Amniotic epithelial cell (primary cell): ENCODE data around the gene ABCA12.

Source experiments
- DNase-seq: peaks from one replicate; pipeline ENCODE4 v3.0.0-alpha.2; 2010; ENCODE audit warnings: low read depth

ABCA12 gene

DNA sequence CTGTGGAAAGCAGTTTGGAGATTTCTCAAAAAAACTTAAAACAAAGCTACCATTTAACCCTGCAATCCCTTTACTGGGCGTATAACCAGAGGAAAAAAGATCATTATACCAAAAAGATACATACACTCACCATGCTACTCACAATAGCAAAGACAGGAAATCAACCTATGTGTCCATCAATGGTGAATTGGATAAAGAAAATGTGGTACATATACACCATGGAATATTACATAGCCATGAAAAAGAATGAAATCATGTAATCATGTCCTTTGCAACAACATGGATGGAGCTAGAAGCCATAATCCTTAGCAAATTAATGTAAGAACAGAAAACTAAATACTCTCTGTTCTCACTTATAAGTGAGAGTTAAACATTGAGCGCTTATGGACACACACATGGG, 18.6 kb downstream of the ABCA12 start:
- no peak for DNase-seq

- no peak for DNase-seq
Measured at GRCh38 chr2:215110918-215111317, 27.5 kb downstream of the ABCA12 start.

- DNase-seq, result no peak
Measured at GRCh38 chr2:215107216-215108056, 31.0 kb downstream of the ABCA12 start.

DNA sequence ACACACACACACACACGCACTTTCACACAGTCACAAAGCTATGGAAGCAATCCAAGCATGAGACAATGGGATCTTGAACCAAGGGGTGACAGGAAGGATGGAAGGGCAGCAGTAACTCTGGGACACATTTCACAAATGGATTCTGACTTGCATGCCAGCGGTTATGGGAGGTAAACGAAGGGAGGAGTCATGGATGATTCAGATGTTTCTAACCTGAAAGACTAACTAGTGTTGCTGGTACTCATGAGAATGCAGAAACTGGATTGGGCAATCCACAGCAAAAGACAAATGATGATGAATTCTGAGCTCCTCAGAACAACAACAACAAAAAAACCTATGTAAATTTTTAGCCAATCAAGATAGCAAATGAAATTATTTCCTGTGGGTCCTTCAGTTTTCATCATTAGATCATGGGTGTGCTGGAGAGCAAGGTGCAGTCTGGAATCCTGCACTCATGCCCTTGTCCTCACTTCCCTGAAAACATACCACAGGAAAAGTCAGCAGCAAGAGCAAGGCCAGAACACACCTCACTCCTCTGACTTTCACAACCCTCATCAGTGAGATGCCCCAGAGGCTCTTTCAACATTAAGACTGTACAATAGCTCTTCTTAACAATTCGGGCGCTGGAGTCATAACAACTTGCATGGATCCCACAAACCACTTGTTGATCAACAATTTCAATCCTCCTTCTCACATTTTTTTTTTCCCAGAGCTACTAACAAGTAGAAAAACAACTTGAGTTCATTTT, 32.6 kb downstream of the ABCA12 start:
- peak; percentile 64 for DNase-seq

- DNase-seq, result no peak
Measured at GRCh38 chr2:215104226-215104625, 34.2 kb downstream of the ABCA12 start.

- no peak for DNase-seq
Measured at GRCh38 chr2:215098875-215099274, 39.6 kb downstream of the ABCA12 start.

GRCh38 chr2:215084080-215084479, 54.3 kb downstream of the ABCA12 start:
- no peak for DNase-seq

GRCh38 chr2:215083146-215083545, 55.3 kb downstream of the ABCA12 start:
- DNase-seq, result no peak

- no peak for DNase-seq
Measured at GRCh38 chr2:215082446-215082845, 56.0 kb downstream of the ABCA12 start.

DNA sequence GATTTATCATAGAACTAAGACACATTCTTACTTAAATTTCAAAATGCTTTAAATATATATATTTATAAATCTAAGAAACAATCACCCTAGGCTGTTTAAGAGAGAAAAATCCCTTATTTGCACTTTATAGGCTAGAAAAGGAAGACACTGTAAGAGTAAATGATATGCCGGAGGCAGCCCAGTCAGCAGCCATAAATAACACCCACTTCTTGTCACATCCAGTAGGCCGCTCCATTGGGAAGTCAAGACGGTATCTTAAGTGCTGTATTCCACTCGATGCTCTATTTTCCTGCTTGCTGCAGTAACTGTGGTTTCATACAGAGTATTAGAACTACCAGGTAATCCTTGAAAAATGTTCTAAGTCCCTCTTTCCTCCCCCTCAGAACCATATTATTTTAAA, 57.9 kb downstream of the ABCA12 start:
- DNase-seq, result no peak

GRCh38 chr2:215071676-215072075, 66.8 kb downstream of the ABCA12 start:
- no peak for DNase-seq

GRCh38 chr2:215068399-215068798, 70.0 kb downstream of the ABCA12 start:
- DNase-seq, result no peak

- no peak for DNase-seq
Measured at GRCh38 chr2:215066124-215066523, 72.3 kb downstream of the ABCA12 start.

GRCh38 chr2:215063526-215063925, 74.9 kb downstream of the ABCA12 start:
- DNase-seq, result no peak

GRCh38 chr2:215060861-215061536, 77.4 kb downstream of the ABCA12 start:
- DNase-seq, result no peak

- DNase-seq, result peak; percentile 4
Measured at GRCh38 chr2:215059724-215060123, 78.7 kb downstream of the ABCA12 start.

GRCh38 chr2:215055891-215056290, 82.5 kb downstream of the ABCA12 start:
- no peak for DNase-seq

DNA sequence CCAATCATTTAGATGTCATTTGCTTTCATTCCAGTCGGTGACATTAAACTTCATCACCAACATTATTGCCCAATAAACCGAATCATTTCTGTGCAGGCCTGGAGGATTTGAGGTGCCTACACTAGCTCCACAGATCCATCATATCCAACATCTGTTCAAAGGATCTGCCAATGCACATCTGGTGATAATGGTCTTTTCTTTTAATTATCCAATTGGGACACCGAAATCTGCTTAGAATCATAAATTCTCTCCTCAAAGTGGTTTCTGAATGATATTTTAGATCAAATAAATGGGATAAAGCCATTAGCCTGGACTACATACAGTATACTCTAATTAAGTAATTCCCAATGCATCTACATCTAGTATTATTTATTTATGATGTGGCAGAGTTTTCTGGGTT, 85.6 kb downstream of the ABCA12 start:
- no peak for DNase-seq

- no peak for DNase-seq
Measured at GRCh38 chr2:215052404-215052803, 86.0 kb downstream of the ABCA12 start.

DNA sequence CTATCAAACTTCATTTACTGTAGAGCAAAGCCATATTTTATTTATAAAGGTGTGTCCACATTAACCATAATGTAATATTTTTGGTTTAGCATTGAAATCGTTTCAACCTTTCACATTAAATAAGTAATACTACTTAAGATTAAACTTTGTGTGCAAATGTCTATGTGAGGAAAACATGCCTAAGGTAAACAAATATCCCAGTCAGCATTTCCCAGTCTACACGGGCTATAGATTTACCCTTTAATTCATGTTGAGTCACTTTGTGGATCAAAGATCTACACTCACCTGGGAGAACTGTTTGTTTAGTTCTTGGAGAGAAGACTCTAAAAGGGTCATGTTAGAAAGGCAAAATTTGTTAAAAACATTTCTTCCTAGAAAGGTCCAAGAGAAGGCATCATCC, 89.1 kb downstream of the ABCA12 start:
- DNase-seq, result no peak

- DNase-seq, result no peak
Measured at GRCh38 chr2:215038421-215038820, 100.0 kb downstream of the ABCA12 start.

DNA sequence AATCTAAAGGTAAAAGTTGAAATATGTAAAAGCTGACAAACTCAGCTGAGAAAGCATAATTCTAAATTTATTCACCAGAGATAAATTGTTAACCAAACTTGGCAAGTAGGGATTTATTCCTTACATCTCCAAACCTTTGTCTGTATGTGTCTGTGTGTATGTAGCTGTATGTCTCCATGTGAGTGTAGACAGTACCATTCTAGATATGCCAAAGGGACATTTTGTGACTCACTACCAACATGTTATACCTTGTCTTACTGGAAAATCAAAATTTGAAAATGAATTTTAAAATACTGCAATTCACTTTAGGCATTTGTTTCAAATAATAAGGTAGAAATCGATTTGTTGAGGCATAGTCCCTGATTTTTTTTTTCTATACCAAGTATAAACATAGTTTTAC, 102.1 kb downstream of the ABCA12 start:
- no peak for DNase-seq

DNA sequence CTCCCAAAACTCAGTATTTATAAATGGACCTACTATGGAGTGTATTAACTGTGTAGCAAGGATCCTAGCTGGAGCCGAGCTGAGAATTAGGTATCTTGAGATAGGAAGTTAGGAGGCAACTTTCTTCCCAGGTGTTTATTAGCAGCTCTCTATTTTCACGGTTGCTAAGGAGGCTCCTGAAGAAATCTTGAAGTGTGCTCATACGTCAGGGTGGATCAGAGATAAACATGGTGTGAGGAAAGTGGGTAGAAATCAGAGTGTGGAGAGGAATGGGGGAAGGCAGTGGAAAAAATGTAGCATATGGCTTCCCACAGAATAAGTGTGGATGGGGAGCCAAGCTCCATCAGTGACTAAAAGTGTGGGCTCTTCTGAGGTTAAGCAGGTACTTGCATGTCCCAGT, 104.3 kb downstream of the ABCA12 start:
- DNase-seq, result peak; percentile 2
